Measurements from ENCODE around the gene IFT172. TPM values are rescaled to one million over a fixed set of nuclear protein-coding genes. Genes with fewer than 3 reads are reported as not detected.

Gene IFT172
- total RNA-seq, 6 experiments from 2014 or later: 9.8 to 15.2 (median 13.2) TPM

GRCh38 chr2:27407798-27408491, 81.6 kb downstream of the IFT172 start:
- DNase-seq: peak; percentile 39
- Mint-ChIP-seq H3K27me3 (ENCODE audit: insufficient read depth) (no peaks in the 10 kb centered on the region; the same call in 1 of the 2 replicates), H3K4me1 (ENCODE audit: low read depth) (peaks cover 30% of the 10 kb centered on the region), H3K27ac (peak overlapping the region; percentile 58), H3K4me3 (peak overlapping the region; percentile 90), H3K36me3 (ENCODE audit: low read depth) (peaks cover 10% of the 10 kb centered on the region), H3K9me3 (peaks cover 4% of the 10 kb centered on the region)
- TF ChIP-seq, protein P1, sequence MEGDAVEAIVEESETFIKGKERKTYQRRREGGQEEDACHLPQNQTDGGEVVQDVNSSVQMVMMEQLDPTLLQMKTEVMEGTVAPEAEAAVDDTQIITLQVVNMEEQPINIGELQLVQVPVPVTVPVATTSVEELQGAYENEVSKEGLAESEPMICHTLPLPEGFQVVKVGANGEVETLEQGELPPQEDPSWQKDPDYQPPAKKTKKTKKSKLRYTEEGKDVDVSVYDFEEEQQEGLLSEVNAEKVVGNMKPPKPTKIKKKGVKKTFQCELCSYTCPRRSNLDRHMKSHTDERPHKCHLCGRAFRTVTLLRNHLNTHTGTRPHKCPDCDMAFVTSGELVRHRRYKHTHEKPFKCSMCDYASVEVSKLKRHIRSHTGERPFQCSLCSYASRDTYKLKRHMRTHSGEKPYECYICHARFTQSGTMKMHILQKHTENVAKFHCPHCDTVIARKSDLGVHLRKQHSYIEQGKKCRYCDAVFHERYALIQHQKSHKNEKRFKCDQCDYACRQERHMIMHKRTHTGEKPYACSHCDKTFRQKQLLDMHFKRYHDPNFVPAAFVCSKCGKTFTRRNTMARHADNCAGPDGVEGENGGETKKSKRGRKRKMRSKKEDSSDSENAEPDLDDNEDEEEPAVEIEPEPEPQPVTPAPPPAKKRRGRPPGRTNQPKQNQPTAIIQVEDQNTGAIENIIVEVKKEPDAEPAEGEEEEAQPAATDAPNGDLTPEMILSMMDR (IDR thresholded peaks at IDR 0.05): peak; percentile 82

- Mint-ChIP-seq H3K4me3 (no peak overlapping the region), H3K27me3 (ENCODE audit: insufficient read depth) (0 out of 2 replicates have a peak, but pooled peaks cover 3% of the 10 kb centered on the region), H3K36me3 (ENCODE audit: low read depth) (peaks cover 5% of the 10 kb centered on the region; the same call in 1 of the 2 replicates), H3K9me3 (no peaks in the 10 kb centered on the region), H3K27ac (no peak overlapping the region; the same call in 1 of the 2 replicates), H3K4me1 (ENCODE audit: low read depth) (peaks cover 16% of the 10 kb centered on the region)
- no peak for DNase-seq
- TF ChIP-seq, protein P1 (IDR thresholded peaks at IDR 0.05): no peak
Observed at GRCh38 chr2:27400348-27401135, 89.0 kb downstream of the IFT172 start.

GRCh38 chr2:27398962-27399361, 90.6 kb downstream of the IFT172 start:
- H3K27me3 Mint-ChIP-seq (ENCODE audit: insufficient read depth): 0 out of 2 replicates have a peak, but pooled peaks cover 3% of the 10 kb centered on the region
- H3K36me3 Mint-ChIP-seq (ENCODE audit: low read depth): peaks cover 5% of the 10 kb centered on the region; the same call in 1 of the 2 replicates

More at GRCh38 chr2:27398962-27399361, 90.6 kb downstream of the IFT172 start:
- no peak overlapping the region; the same call in 1 of the 2 replicates for H3K27ac Mint-ChIP-seq
- H3K4me3 Mint-ChIP-seq: no peak overlapping the region
- TF ChIP-seq, protein P1 (IDR thresholded peaks at IDR 0.05): no peak
- no peak for DNase-seq
- H3K9me3 Mint-ChIP-seq: no peaks in the 10 kb centered on the region
- H3K4me1 Mint-ChIP-seq (ENCODE audit: low read depth): peaks cover 16% of the 10 kb centered on the region

Other genes with a start within 250 kb of the IFT172 start
- not detected for gene SLC30A3, start 226.7 kb downstream of the IFT172 start, total RNA-seq (2021; fragmentation: NEBNext Ultra II Directional; extraction: Animal tissue kit (Norgen Biotek cat#: 25700))
- not detected for gene DNAJC5G, start 214.3 kb downstream of the IFT172 start, total RNA-seq (2021; fragmentation: NEBNext Ultra II Directional; extraction: Animal tissue kit (Norgen Biotek cat#: 25700))
- not detected for gene TRIM54, start 207.3 kb downstream of the IFT172 start, total RNA-seq (2021; fragmentation: NEBNext Ultra II Directional; extraction: Animal tissue kit (Norgen Biotek cat#: 25700))
- gene UCN, start 181.3 kb downstream of the IFT172 start, total RNA-seq (2021; fragmentation: NEBNext Ultra II Directional; extraction: Animal tissue kit (Norgen Biotek cat#: 25700)): under 1 TPM; 0.46 to 0.88 (median 0.73) TPM
- gene MPV17, start 166.6 kb downstream of the IFT172 start, total RNA-seq (2021; fragmentation: NEBNext Ultra II Directional; extraction: Animal tissue kit (Norgen Biotek cat#: 25700)): 10 to 100 TPM; 72.5 to 89.8 (median 83.5) TPM
- 10 to 100 TPM; 42.9 to 53.0 (median 48.4) TPM for gene GTF3C2, start 133.0 kb downstream of the IFT172 start, total RNA-seq (2021; fragmentation: NEBNext Ultra II Directional; extraction: Animal tissue kit (Norgen Biotek cat#: 25700))
- 10 to 100 TPM; 44.5 to 48.4 (median 45.8) TPM for gene EIF2B4, start 119.4 kb downstream of the IFT172 start, total RNA-seq (2021; fragmentation: NEBNext Ultra II Directional; extraction: Animal tissue kit (Norgen Biotek cat#: 25700))
- 100 to 1,000 TPM; 140 to 160 (median 150) TPM for gene SNX17, start 119.1 kb downstream of the IFT172 start, total RNA-seq (2021; fragmentation: NEBNext Ultra II Directional; extraction: Animal tissue kit (Norgen Biotek cat#: 25700))
- 10 to 100 TPM; 11.9 to 15.3 (median 12.8) TPM for gene ZNF513, start 109.0 kb downstream of the IFT172 start, total RNA-seq (2021; fragmentation: NEBNext Ultra II Directional; extraction: Animal tissue kit (Norgen Biotek cat#: 25700))
- 10 to 100 TPM; 74.6 to 96.8 (median 87.8) TPM for gene PPM1G, start 80.2 kb downstream of the IFT172 start, total RNA-seq (2021; fragmentation: NEBNext Ultra II Directional; extraction: Animal tissue kit (Norgen Biotek cat#: 25700))
- gene NRBP1, start 61.1 kb downstream of the IFT172 start, total RNA-seq (2021; fragmentation: NEBNext Ultra II Directional; extraction: Animal tissue kit (Norgen Biotek cat#: 25700)): 100 to 1,000 TPM; 101 to 110 (median 108) TPM
- 1 to 10 TPM in 2 of 6 experiments, under 1 TPM in 4; 0.34 to 1.3 (median 0.65) TPM for gene KRTCAP3, start 47.4 kb downstream of the IFT172 start, total RNA-seq (2021; fragmentation: NEBNext Ultra II Directional; extraction: Animal tissue kit (Norgen Biotek cat#: 25700))
- gene FNDC4, start 5.5 kb upstream of the IFT172 start, total RNA-seq (2021; fragmentation: NEBNext Ultra II Directional; extraction: Animal tissue kit (Norgen Biotek cat#: 25700)): 1 to 10 TPM; 3.1 to 6.9 (median 5.4) TPM
- gene GCKR, start 7.1 kb upstream of the IFT172 start, total RNA-seq (2021; fragmentation: NEBNext Ultra II Directional; extraction: Animal tissue kit (Norgen Biotek cat#: 25700)): not detected
- gene ZNF512, start 93.3 kb upstream of the IFT172 start, total RNA-seq (2021; fragmentation: NEBNext Ultra II Directional; extraction: Animal tissue kit (Norgen Biotek cat#: 25700)): 10 to 100 TPM; 20.1 to 28.3 (median 26.7) TPM
- gene CCDC121, start 139.3 kb upstream of the IFT172 start, total RNA-seq (2021; fragmentation: NEBNext Ultra II Directional; extraction: Animal tissue kit (Norgen Biotek cat#: 25700)): 1 to 10 TPM in 2 of 6 experiments, under 1 TPM in 4; 0.52 to 1.2 (median 0.97) TPM
- gene GPN1, start 139.3 kb upstream of the IFT172 start, total RNA-seq (2021; fragmentation: NEBNext Ultra II Directional; extraction: Animal tissue kit (Norgen Biotek cat#: 25700)): 10 to 100 TPM; 33.2 to 44.2 (median 39.8) TPM
- 10 to 100 TPM; 22.7 to 26.4 (median 24.2) TPM for gene SUPT7L, start 173.9 kb upstream of the IFT172 start, total RNA-seq (2021; fragmentation: NEBNext Ultra II Directional; extraction: Animal tissue kit (Norgen Biotek cat#: 25700))
- gene SLC4A1AP, start 174.1 kb upstream of the IFT172 start, total RNA-seq (2021; fragmentation: NEBNext Ultra II Directional; extraction: Animal tissue kit (Norgen Biotek cat#: 25700)): 10 to 100 TPM; 23.0 to 27.1 (median 24.5) TPM

All from HFFc6 (cell line).